Tibial nerve (tissue), 4 donors: ENCODE measurements around the gene LACTBL1.

ENCODE experiments used
- CTCF ChIP-seq, 5 experiments: fragments of 200-600 bp in 3 of 5; fragments of 450-650 bp in 2 of 5; sonication (generic) in 3 of 5; IDR thresholded peaks; one replicate each; pipeline ENCODE4 v1.5.1; 2016 to 2019; ENCODE audit warnings: antibody characterized with exemption in 5 of 5, mild to moderate bottlenecking in 3 of 5, moderate library complexity in 2 of 5
- EP300 ChIP-seq, 2 donors: sonication (generic); formaldehyde crosslinking; IDR thresholded peaks; one replicate each; pipeline ENCODE4 v1.6.1; 2017; ENCODE audit warnings: antibody characterized with exemption in 2 of 2, mild to moderate bottlenecking in 1 of 2
- POLR2A ChIP-seq, 2 donors: fragments of 450-650 bp; IDR thresholded peaks; one replicate each; pipeline ENCODE4 v1.6.1; 2017; ENCODE audit warnings: antibody characterized with exemption in 2 of 2, mild to moderate bottlenecking in 2 of 2, moderate library complexity in 2 of 2

- TF ChIP-seq CTCF (IDR thresholded peaks at IDR 0.05) (no peak), POLR2A (IDR thresholded peaks at IDR 0.05) (no peak), EP300 (IDR thresholded peaks at IDR 0.05) (no peak)
Measured at GRCh38 chr1:22963044-22963677, 9.5 kb downstream of the LACTBL1 start.
